Activated T-helper 1 cell treated with anti-CD3 and anti-CD28 coated beads, Interleukin-12 subunit alpha, Interleukin-12 subunit beta, Interleukin-2, Interleukin-4 antibody, amounts not matched to agents 30 ng/mL and 10 ng/mL and 1 ng/mL, durations not matched to agents 14 hours and 24 hours and 36 hours (primary cell): Measurements from ENCODE around the gene NKAIN2. TPM values are rescaled to one million over a fixed set of nuclear protein-coding genes. Genes with fewer than 3 reads are reported as not detected.
"Not testable (repeated sequence)": the region's sequence is repeated elsewhere in the genome, so short reads cannot be mapped to it uniquely, and the experiment has no call there.

Experiments
- DNase-seq: peaks from one replicate; pipeline ENCODE4 v3.0.0; 2021; ENCODE audit warnings: low spot score
- H3K27ac Mint-ChIP-seq: one replicate; pipeline ENCODE4 v1.8.0; 2021; ENCODE audit warnings: mild to moderate bottlenecking, mixed read lengths
- H3K27me3 Mint-ChIP-seq: one replicate; pipeline ENCODE4 v1.8.0; 2022; ENCODE audit warnings: mild to moderate bottlenecking, moderate library complexity, mixed read lengths; ENCODE audit not compliant: insufficient read depth
- H3K36me3 Mint-ChIP-seq: one replicate; pipeline ENCODE4 v1.8.0; 2021; ENCODE audit warnings: low read depth, mixed read lengths
- H3K4me1 Mint-ChIP-seq: one replicate; pipeline ENCODE4 v1.8.0; 2021; ENCODE audit warnings: low read depth, mixed read lengths
- H3K4me3 Mint-ChIP-seq: one replicate; pipeline ENCODE4 v1.8.0; 2021; ENCODE audit warnings: mild to moderate bottlenecking, moderate library complexity, mixed read lengths
- H3K9me3 Mint-ChIP-seq: one replicate; pipeline ENCODE4 v1.8.0; 2021; ENCODE audit warnings: mixed read lengths
- intact Hi-C: fragments of 100-400 bp; cut with micrococcal nuclease; formaldehyde crosslinking; loops from one replicate; pipeline ENCODE4 v1.15.1; 2024
- total RNA-seq: library from RNA; stranded (reverse); gene quantifications from 2 replicates; pipeline ENCODE4 v1.2.3, GENCODE V29; 2022

Gene NKAIN2
- total RNA-seq, 1 donor from 2014 or later: not detected

- Mint-ChIP-seq H3K27ac (no peak overlapping the region), H3K4me1 (no peaks in the 10 kb centered on the region), H3K27me3 (no peaks in the 10 kb centered on the region), H3K4me3 (no peak overlapping the region), H3K36me3 (no peaks in the 10 kb centered on the region), H3K9me3 (no peaks in the 10 kb centered on the region)
- DNase-seq: no peak
- intact Hi-C loops: no loop called here
Observed at GRCh38 chr6:124714728-124715127, 911.1 kb downstream of the NKAIN2 start.

- H3K27me3 Mint-ChIP-seq: no peaks in the 10 kb centered on the region
- intact Hi-C loops: no loop called here
- no peak for DNase-seq
- H3K9me3 Mint-ChIP-seq: peaks cover 1% of the 10 kb centered on the region
- H3K36me3 Mint-ChIP-seq: no peaks in the 10 kb centered on the region
- no peaks in the 10 kb centered on the region for H3K4me1 Mint-ChIP-seq
- H3K4me3 Mint-ChIP-seq: no peak overlapping the region
- H3K27ac Mint-ChIP-seq: no peak overlapping the region
Observed at GRCh38 chr6:124719913-124720312, 916.2 kb downstream of the NKAIN2 start.

- no peak for DNase-seq
- H3K9me3 Mint-ChIP-seq: peaks cover 3% of the 10 kb centered on the region
- H3K36me3 Mint-ChIP-seq: no peaks in the 10 kb centered on the region
- no peak overlapping the region for H3K27ac Mint-ChIP-seq
- intact Hi-C loops: no loop called here
- no peaks in the 10 kb centered on the region for H3K27me3 Mint-ChIP-seq
- H3K4me3 Mint-ChIP-seq: no peak overlapping the region
- no peaks in the 10 kb centered on the region for H3K4me1 Mint-ChIP-seq
Observed at GRCh38 chr6:124721331-124721730, 917.7 kb downstream of the NKAIN2 start.

- intact Hi-C loops: no loop called here
- Mint-ChIP-seq H3K4me3 (no peak overlapping the region), H3K4me1 (no peaks in the 10 kb centered on the region), H3K27ac (no peak overlapping the region), H3K27me3 (no peaks in the 10 kb centered on the region), H3K9me3 (peaks cover 3% of the 10 kb centered on the region), H3K36me3 (no peaks in the 10 kb centered on the region)
- DNase-seq: no peak
Observed at GRCh38 chr6:124722141-124722878, 918.6 kb downstream of the NKAIN2 start.

GRCh38 chr6:124723671-124724070 is 920.0 kb downstream of the NKAIN2 start:
- intact Hi-C loops: no loop called here
- H3K27ac Mint-ChIP-seq: no peak overlapping the region
- H3K4me3 Mint-ChIP-seq: no peak overlapping the region
- peaks cover 3% of the 10 kb centered on the region for H3K9me3 Mint-ChIP-seq
- H3K27me3 Mint-ChIP-seq: no peaks in the 10 kb centered on the region
- DNase-seq: no peak
- H3K36me3 Mint-ChIP-seq: no peaks in the 10 kb centered on the region
- no peaks in the 10 kb centered on the region for H3K4me1 Mint-ChIP-seq

- H3K4me3 Mint-ChIP-seq, DNase-seq, H3K9me3 Mint-ChIP-seq, H3K27ac Mint-ChIP-seq, H3K27me3 Mint-ChIP-seq, H3K36me3 Mint-ChIP-seq, intact Hi-C loops, H3K4me1 Mint-ChIP-seq: not testable (repeated sequence)
Observed at GRCh38 chr6:124737804-124738203, 934.1 kb downstream of the NKAIN2 start.

GRCh38 chr6:124738482-124738881 is 934.8 kb downstream of the NKAIN2 start:
- no peak for DNase-seq
- Mint-ChIP-seq H3K4me3 (no peak overlapping the region), H3K36me3 (no peaks in the 10 kb centered on the region)

GRCh38 chr6:124741341-124741740 is 937.7 kb downstream of the NKAIN2 start:
- Mint-ChIP-seq H3K9me3 (no peaks in the 10 kb centered on the region), H3K27ac (no peak overlapping the region), H3K27me3 (no peaks in the 10 kb centered on the region), H3K36me3 (no peaks in the 10 kb centered on the region), H3K4me3 (no peak overlapping the region), H3K4me1 (no peaks in the 10 kb centered on the region)
- DNase-seq: no peak
- intact Hi-C loops: no loop called here

More at GRCh38 chr6:124738482-124738881, 934.8 kb downstream of the NKAIN2 start:
- Mint-ChIP-seq H3K27ac (no peak overlapping the region), H3K4me1 (no peaks in the 10 kb centered on the region), H3K27me3 (peaks cover 2% of the 10 kb centered on the region), H3K9me3 (no peaks in the 10 kb centered on the region)
- intact Hi-C loops: no loop called here

GRCh38 chr6:124742971-124743370 is 939.3 kb downstream of the NKAIN2 start:
- Mint-ChIP-seq H3K27me3 (no peaks in the 10 kb centered on the region), H3K4me3 (no peak overlapping the region), H3K4me1 (no peaks in the 10 kb centered on the region), H3K27ac (no peak overlapping the region), H3K9me3 (no peaks in the 10 kb centered on the region), H3K36me3 (no peaks in the 10 kb centered on the region)
- intact Hi-C loops: no loop called here
- no peak for DNase-seq

GRCh38 chr6:124743420-124743819 is 939.8 kb downstream of the NKAIN2 start:
- Mint-ChIP-seq H3K4me3 (no peak overlapping the region), H3K27ac (no peak overlapping the region), H3K27me3 (no peaks in the 10 kb centered on the region), H3K4me1 (no peaks in the 10 kb centered on the region), H3K36me3 (no peaks in the 10 kb centered on the region), H3K9me3 (no peaks in the 10 kb centered on the region)
- no peak for DNase-seq
- intact Hi-C loops: no loop called here

- Mint-ChIP-seq H3K9me3 (no peaks in the 10 kb centered on the region), H3K27ac (no peak overlapping the region), H3K27me3 (no peaks in the 10 kb centered on the region), H3K4me3 (no peak overlapping the region), H3K36me3 (no peaks in the 10 kb centered on the region), H3K4me1 (no peaks in the 10 kb centered on the region)
- no peak for DNase-seq
- intact Hi-C loops: no loop called here
Observed at GRCh38 chr6:124747349-124747748, 943.7 kb downstream of the NKAIN2 start.

- no peak overlapping the region for H3K27ac Mint-ChIP-seq
- DNase-seq: no peak
- H3K27me3 Mint-ChIP-seq: no peaks in the 10 kb centered on the region
- H3K9me3 Mint-ChIP-seq: no peaks in the 10 kb centered on the region
- no peak overlapping the region for H3K4me3 Mint-ChIP-seq
- intact Hi-C loops: no loop called here
- H3K36me3 Mint-ChIP-seq: no peaks in the 10 kb centered on the region
- no peaks in the 10 kb centered on the region for H3K4me1 Mint-ChIP-seq
Observed at GRCh38 chr6:124748778-124749177, 945.1 kb downstream of the NKAIN2 start.

GRCh38 chr6:124753001-124753400 is 949.3 kb downstream of the NKAIN2 start:
- DNase-seq: no peak
- Mint-ChIP-seq H3K27me3 (no peaks in the 10 kb centered on the region), H3K9me3 (peaks cover 3% of the 10 kb centered on the region), H3K27ac (no peak overlapping the region), H3K36me3 (no peaks in the 10 kb centered on the region), H3K4me3 (no peak overlapping the region), H3K4me1 (no peaks in the 10 kb centered on the region)
- intact Hi-C loops: no loop called here
